IMR-90 (cell line): Measurements from ENCODE around the gene GPR176. TPM values are rescaled to one million over a fixed set of nuclear protein-coding genes. Genes with fewer than 3 reads are reported as not detected.
A peak's percentile ranks its signal among the peaks of the same experiment; 100 is the strongest.

Source experiments
- ATAC-seq: fragments of 200-7000 bp; cut with Tn5 transposase; 2 replicates; pipeline ENCODE4 v1.9.1; 2020; ENCODE audit warnings: low read depth, mild to moderate bottlenecking, moderate library complexity
- BruUV-seq: library from RNA; stranded (reverse); fragments of 400-500 nt; replicated peaks from 2 replicates; lab custom pipeline; 2021; lab: Mats Ljungman, UMichigan
- CTCF ChIA-PET: fragments of 300-600 bp; formaldehyde crosslinking; extraction: SDS; loops from one replicate; lab custom pipeline; 2021; ENCODE audit warnings: antibody characterized with exemption; lab: Yijun Ruan, JAX
- POLR2A ChIA-PET: fragments of 300-600 bp; sonication (Branson Sonifier 250); formaldehyde crosslinking; loops from one replicate; lab custom pipeline; 2022; ENCODE audit warnings: antibody characterized with exemption; ENCODE audit not compliant: unreplicated experiment; lab: Charles Lee
- DNase-seq: peaks from one replicate; pipeline ENCODE4 v3.0.0; 2013
- H2AFZ ChIP-seq: replicated peaks from 2 replicates; pipeline ENCODE3; 2013; ENCODE audit warnings: low read length, mild to moderate bottlenecking; ENCODE audit not compliant: poor library complexity
- H2AK5ac ChIP-seq: 2 replicates; pipeline ENCODE4 v1.6.1; 2013; ENCODE audit warnings: low read depth, low read length, inconsistent platforms
- H2AK9ac ChIP-seq: replicated peaks from 2 replicates; pipeline ENCODE3; 2013; ENCODE audit warnings: mild to moderate bottlenecking, low read depth, low read length, moderate library complexity; ENCODE audit not compliant: poor library complexity
- H2BK120ac ChIP-seq: 2 replicates; pipeline ENCODE4 v1.6.1; 2013; ENCODE audit warnings: low read depth, low read length, inconsistent platforms
- H2BK15ac ChIP-seq: 3 replicates; pipeline ENCODE4 v1.6.1; 2013; ENCODE audit warnings: low read depth, low read length, inconsistent platforms
- H2BK20ac ChIP-seq: 2 replicates; pipeline ENCODE4 v1.6.1; 2013; ENCODE audit warnings: low read depth, mild to moderate bottlenecking, inconsistent platforms, low read length, moderate library complexity
- H2BK5ac ChIP-seq: 2 replicates; pipeline ENCODE4 v1.6.1; 2013; ENCODE audit warnings: mild to moderate bottlenecking, low read depth, low read length, inconsistent platforms; ENCODE audit not compliant: poor library complexity, severe bottlenecking
- H3K14ac ChIP-seq: replicated peaks from 2 replicates; pipeline ENCODE4 v1.6.1; 2013; ENCODE audit warnings: low read depth, low read length, inconsistent platforms
- H3K18ac ChIP-seq: 2 replicates; pipeline ENCODE4 v1.6.1; 2013; ENCODE audit warnings: low read depth, low read length, control low read depth
- H3K23ac ChIP-seq: 2 replicates; pipeline ENCODE4 v1.6.1; 2013; ENCODE audit warnings: low read depth, low read length, inconsistent platforms
- H3K27ac ChIP-seq: 2 replicates; pipeline ENCODE4 v1.5.1; 2013; ENCODE audit warnings: mild to moderate bottlenecking, control low read depth, low read length; ENCODE audit not compliant: insufficient read depth
- H3K27me3 ChIP-seq: 2 replicates; pipeline ENCODE4 v1.6.1; 2013; ENCODE audit warnings: low read length; ENCODE audit not compliant: control insufficient read depth, insufficient read depth
- H3K36me3 ChIP-seq: 2 replicates; pipeline ENCODE4 v1.6.1; 2013; ENCODE audit warnings: low read length, mixed read lengths; ENCODE audit not compliant: control insufficient read depth, insufficient read depth
- H3K4ac ChIP-seq: 2 replicates; pipeline ENCODE4 v1.6.1; 2013; ENCODE audit warnings: low read depth, low read length, inconsistent platforms
- H3K4me1 ChIP-seq: 2 replicates; pipeline ENCODE4 v1.6.1; 2013; ENCODE audit warnings: low read length, mixed read lengths; ENCODE audit not compliant: control insufficient read depth, insufficient read depth
- H3K4me2 ChIP-seq: 2 replicates; pipeline ENCODE4 v1.6.1; 2013; ENCODE audit warnings: low read depth, mild to moderate bottlenecking, control low read depth, low read length, moderate library complexity
- H3K4me3 ChIP-seq: 2 replicates; pipeline ENCODE4 v1.5.1; 2013; ENCODE audit warnings: low read depth, mild to moderate bottlenecking, control low read depth, low read length, moderate library complexity; ENCODE audit not compliant: insufficient read depth
- H3K56ac ChIP-seq: 2 replicates; pipeline ENCODE4 v1.6.1; 2013; ENCODE audit warnings: low read length, inconsistent platforms; ENCODE audit not compliant: insufficient read depth; ENCODE audit errors: extremely low read depth
- H3K79me1 ChIP-seq, 2 experiments: 2 replicates each; pipeline ENCODE4 v1.6.1; 2013; ENCODE audit warnings: low read length in 2 of 2, inconsistent platforms in 1 of 2, low read depth in 1 of 2
- H3K9ac ChIP-seq: 2 replicates; pipeline ENCODE4 v1.6.1; 2013; ENCODE audit warnings: low read depth, low read length, control low read depth
- H3K9me1 ChIP-seq: 2 replicates; pipeline ENCODE4 v1.6.1; 2013; ENCODE audit warnings: low read length, inconsistent platforms; ENCODE audit not compliant: insufficient read depth
- H3K9me3 ChIP-seq: 2 replicates; pipeline ENCODE4 v1.6.1; 2013; ENCODE audit warnings: low read length; ENCODE audit not compliant: control insufficient read depth, insufficient read depth
- H4K20me1 ChIP-seq: 2 replicates; pipeline ENCODE4 v1.6.1; 2013; ENCODE audit warnings: low read length, inconsistent platforms; ENCODE audit not compliant: insufficient read depth
- H4K5ac ChIP-seq: 2 replicates; pipeline ENCODE4 v1.6.1; 2013; ENCODE audit warnings: mild to moderate bottlenecking, low read depth, low read length, control low read depth
- H4K8ac ChIP-seq, 2 experiments: 2 replicates each; pipeline ENCODE4 v1.6.1; 2013; ENCODE audit warnings: low read depth in 2 of 2, low read length in 2 of 2, control low read depth in 1 of 2, inconsistent platforms in 1 of 2
- H4K91ac ChIP-seq: 2 replicates; pipeline ENCODE4 v1.6.1; 2013; ENCODE audit warnings: low read depth, low read length, inconsistent platforms; ENCODE audit not compliant: insufficient read depth
- CHD1 ChIP-seq: IDR thresholded peaks from 2 replicates; pipeline ENCODE4 v1.6.1; 2012; ENCODE audit warnings: low read depth, low read length, improper control_type of control experiment
- CTCF ChIP-seq: conservative IDR thresholded peaks from 2 replicates; pipeline ENCODE4 v1.5.1; 2012; ENCODE audit warnings: mild to moderate bottlenecking, low read depth, low read length, improper control_type of control experiment
- MAFK ChIP-seq: IDR thresholded peaks from 2 replicates; pipeline ENCODE4 v1.6.1; 2012; ENCODE audit warnings: low read depth, low read length, improper control_type of control experiment
- MXI1 ChIP-seq: IDR thresholded peaks from 2 replicates; pipeline ENCODE4 v1.6.1; 2012; ENCODE audit warnings: low read depth, mild to moderate bottlenecking, low read length, moderate library complexity, borderline replicate concordance
- NFE2L2 ChIP-seq: fragments of 150-350 bp; IDR thresholded peaks from 2 replicates; pipeline ENCODE4 v1.6.1; 2016; ENCODE audit warnings: low read depth, mild to moderate bottlenecking, low read length
- RFX5 ChIP-seq: IDR thresholded peaks from 2 replicates; pipeline ENCODE4 v1.8.0; 2012; ENCODE audit warnings: low read depth, mild to moderate bottlenecking, low read length, moderate library complexity
- SMC3 ChIP-seq: fragments of 150-350 bp; IDR thresholded peaks from 2 replicates; pipeline ENCODE4 v1.6.1; 2016; ENCODE audit warnings: low read depth, mild to moderate bottlenecking, antibody characterized with exemption, low read length, moderate library complexity
- WGBS, 2 experiments: methylation state at CpG; one replicate each; pipeline versions ENCODE4 v1.1.5 to v1.1.7; 2013; ENCODE audit warnings: missing lambda C conversion rate in 2 of 2; ENCODE audit not compliant: insufficient read length in 1 of 2; ENCODE audit errors: extremely low coverage in 2 of 2; 5-methylcytosine and 5-hydroxymethylcytosine counted together
- dilution Hi-C: fragments of 300-500 bp; cut with HindIII; formaldehyde crosslinking; loops from one replicate; pipeline ENCODE4 v1.14.3; 2018; ENCODE audit warnings: low sequenced_read_pairs; ENCODE audit not compliant: unreplicated experiment
- in situ Hi-C: fragments of 300-500 bp; cut with MboI; formaldehyde crosslinking; loops from 3 replicates; pipeline ENCODE4 v1.14.3; 2019; ENCODE audit warnings: low sequenced_read_pairs, inconsistent platforms, mixed read lengths
- intact Hi-C: fragments of 100-400 bp; cut with micrococcal nuclease; formaldehyde crosslinking; loops from 2 replicates; pipeline ENCODE4 v1.10.0; 2022
- polyA plus RNA-seq, 3 experiments: library from polyadenylated mRNA; depleted of rRNA; stranded (reverse); fragments of >200 nt; gene quantifications; 2 replicates each; pipeline ENCODE4 v1.2.3, GENCODE V29; 2012; ENCODE audit warnings: low replicate concordance in 1 of 3
- total RNA-seq: library from RNA; depleted of rRNA; stranded (reverse); fragments of >200 nt; gene quantifications from 2 replicates; pipeline ENCODE4 v1.2.3, GENCODE V29; 2012
- TF ChIP-seq, protein P1 (sequence below): fragments of 150-350 bp; IDR thresholded peaks from 2 replicates; pipeline ENCODE4 v1.6.1; 2017; ENCODE audit warnings: mild to moderate bottlenecking, antibody characterized with exemption, low read length, low read depth

The GPR176 gene
- total and polyA plus RNA-seq, 2 of the 4 experiments (the other 2 are of a cell fraction): 114 to 246 TPM

DNA sequence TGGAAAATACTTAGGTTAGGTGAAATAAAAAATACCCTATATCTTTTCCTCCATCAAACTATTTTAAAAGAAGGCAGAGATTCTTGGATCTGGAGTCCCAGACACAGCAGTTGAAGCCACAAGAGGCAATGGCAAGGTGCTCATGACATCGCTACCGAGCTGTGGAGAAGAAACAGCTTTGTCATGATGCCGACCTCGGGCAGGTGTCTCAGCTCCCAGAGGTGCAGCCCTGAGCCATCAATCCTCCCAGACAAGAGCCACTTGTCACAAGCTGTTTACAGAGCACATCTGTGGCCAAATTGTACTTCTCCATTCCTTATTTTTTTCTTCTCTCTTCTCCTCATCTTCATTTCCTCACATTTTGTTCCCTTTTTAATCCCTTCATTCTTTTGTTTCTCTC, 50.8 kb downstream of the GPR176 start:
- Histone ChIP-seq H2BK15ac (no peak overlapping the region), H2AK9ac (no peak overlapping the region), H3K4ac (no peak overlapping the region), H3K9me1 (peaks cover 43% of the 10 kb centered on the region), H3K27me3 (no peaks in the 10 kb centered on the region), H3K4me2 (no peak overlapping the region), H3K23ac (0 out of 2 replicates have a peak overlapping the region, but pooled peaks have one; percentile 68), H3K4me1 (peaks cover 12% of the 10 kb centered on the region), H3K9ac (no peak overlapping the region), H3K79me1 (peaks cover 38 to 76% of the 10 kb centered on the region in 2 experiments), H3K4me3 (no peak overlapping the region), H3K56ac (no peak overlapping the region), H3K14ac (peak overlapping the region; percentile 4; the same call in 1 of the 2 replicates), H2AFZ (no peak overlapping the region), H4K5ac (no peak overlapping the region), H3K18ac (no peak overlapping the region), H3K27ac (no peak overlapping the region), H3K9me3 (no peaks in the 10 kb centered on the region), H2BK5ac (no peak overlapping the region), H2BK20ac (no peak overlapping the region), H3K36me3 (no peaks in the 10 kb centered on the region; the same call in 1 of the 2 replicates), H4K91ac (no peak overlapping the region), H2BK120ac (no peak overlapping the region), H4K8ac (peak overlapping the region in 1 of 2 experiments; percentile 53; a peak in 1 of 4 replicates), H2AK5ac (0 out of 2 replicates have a peak overlapping the region, but pooled peaks have one; percentile 7), H4K20me1 (peaks cover 69% of the 10 kb centered on the region; the same call in 1 of the 2 replicates)
- ATAC-seq (no peak), DNase-seq (no peak)
- ChIA-PET CTCF (no interaction called here), POLR2A (no interaction called here)
- dilution Hi-C loops (no loop called here), in situ Hi-C loops (no loop called here), intact Hi-C loops (no loop called here)
- BruUV-seq: no TSS peak
- TF ChIP-seq MXI1 (no peak), MAFK (no peak), NFE2L2 (no peak), RFX5 (no peak), CTCF (no peak), CHD1 (no peak), SMC3 (no peak)
- TF ChIP-seq, protein P1, sequence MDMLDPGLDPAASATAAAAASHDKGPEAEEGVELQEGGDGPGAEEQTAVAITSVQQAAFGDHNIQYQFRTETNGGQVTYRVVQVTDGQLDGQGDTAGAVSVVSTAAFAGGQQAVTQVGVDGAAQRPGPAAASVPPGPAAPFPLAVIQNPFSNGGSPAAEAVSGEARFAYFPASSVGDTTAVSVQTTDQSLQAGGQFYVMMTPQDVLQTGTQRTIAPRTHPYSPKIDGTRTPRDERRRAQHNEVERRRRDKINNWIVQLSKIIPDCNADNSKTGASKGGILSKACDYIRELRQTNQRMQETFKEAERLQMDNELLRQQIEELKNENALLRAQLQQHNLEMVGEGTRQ: no peak
- WGBS, 2 experiments: 60% methylated on average over 1 of the region's 4 CpGs; no CpG with 5 or more reads in 1 of the 2 experiments
